DOHH2 (cell line): ENCODE data around the gene DSC3.

ENCODE experiments used
- EZH2phosphoT487 ChIP-seq: fragments of 200-600 bp; sonication (generic); IDR thresholded peaks from 2 replicates; pipeline ENCODE4 v1.6.1; 2017; ENCODE audit warnings: borderline replicate concordance, mild to moderate bottlenecking, antibody characterized with exemption, low read length, moderate library complexity, mixed read lengths
- TF ChIP-seq, protein P1 (sequence below): fragments of 200-600 bp; sonication (generic); IDR thresholded peaks from one replicate; pipeline ENCODE4 v1.5.1; 2014; ENCODE audit warnings: antibody characterized with exemption, mild to moderate bottlenecking, low read depth, low read length; ENCODE audit not compliant: poor library complexity, severe bottlenecking

DNA sequence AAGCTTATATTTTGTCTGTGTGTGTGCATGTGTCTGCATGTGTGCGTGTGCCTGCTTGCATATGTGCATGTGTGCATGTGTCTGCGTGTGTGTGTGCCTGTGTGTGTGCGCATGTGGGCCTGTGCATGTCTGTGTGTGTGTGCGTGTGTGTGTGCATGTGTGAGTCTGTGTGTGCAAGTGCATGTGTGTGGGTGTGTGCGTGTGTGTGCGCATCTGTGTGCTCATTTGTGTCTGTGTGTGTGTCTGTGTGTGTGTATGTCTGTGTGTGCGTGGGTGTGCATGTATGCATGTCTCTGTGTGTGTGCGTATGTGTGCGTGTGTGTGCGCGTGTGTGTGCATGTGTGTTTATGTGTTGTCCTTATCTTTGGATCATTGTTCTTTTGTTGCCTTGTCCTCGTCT is 56.8 kb downstream of the DSC3 start:
- TF ChIP-seq, protein P1, sequence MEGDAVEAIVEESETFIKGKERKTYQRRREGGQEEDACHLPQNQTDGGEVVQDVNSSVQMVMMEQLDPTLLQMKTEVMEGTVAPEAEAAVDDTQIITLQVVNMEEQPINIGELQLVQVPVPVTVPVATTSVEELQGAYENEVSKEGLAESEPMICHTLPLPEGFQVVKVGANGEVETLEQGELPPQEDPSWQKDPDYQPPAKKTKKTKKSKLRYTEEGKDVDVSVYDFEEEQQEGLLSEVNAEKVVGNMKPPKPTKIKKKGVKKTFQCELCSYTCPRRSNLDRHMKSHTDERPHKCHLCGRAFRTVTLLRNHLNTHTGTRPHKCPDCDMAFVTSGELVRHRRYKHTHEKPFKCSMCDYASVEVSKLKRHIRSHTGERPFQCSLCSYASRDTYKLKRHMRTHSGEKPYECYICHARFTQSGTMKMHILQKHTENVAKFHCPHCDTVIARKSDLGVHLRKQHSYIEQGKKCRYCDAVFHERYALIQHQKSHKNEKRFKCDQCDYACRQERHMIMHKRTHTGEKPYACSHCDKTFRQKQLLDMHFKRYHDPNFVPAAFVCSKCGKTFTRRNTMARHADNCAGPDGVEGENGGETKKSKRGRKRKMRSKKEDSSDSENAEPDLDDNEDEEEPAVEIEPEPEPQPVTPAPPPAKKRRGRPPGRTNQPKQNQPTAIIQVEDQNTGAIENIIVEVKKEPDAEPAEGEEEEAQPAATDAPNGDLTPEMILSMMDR, result no peak
- TF ChIP-seq EZH2phosphoT487, result no peak
